Nephron progenitor cell (in vitro differentiated cells): Measurements from ENCODE around the gene LIF.
A peak's percentile ranks its signal among the peaks of the same experiment; 100 is the strongest.
"Not testable (repeated sequence)": the region's sequence is repeated elsewhere in the genome, so short reads cannot be mapped to it uniquely, and the experiment has no call there.

Source experiments
- DNase-seq: peaks from one replicate; pipeline ENCODE4 v3.0.0; 2021
- H3K27ac Mint-ChIP-seq: 2 replicates; pipeline ENCODE4 v1.8.0; 2021; ENCODE audit warnings: mild to moderate bottlenecking, moderate library complexity, mixed read lengths
- H3K27me3 Mint-ChIP-seq: 2 replicates; pipeline ENCODE4 v1.8.0; 2021; ENCODE audit warnings: mild to moderate bottlenecking, low read depth, mixed read lengths; ENCODE audit not compliant: poor library complexity
- H3K36me3 Mint-ChIP-seq: 2 replicates; pipeline ENCODE4 v1.8.0; 2021; ENCODE audit warnings: low read depth, mixed read lengths
- H3K4me1 Mint-ChIP-seq: 2 replicates; pipeline ENCODE4 v1.8.0; 2021; ENCODE audit warnings: mixed read lengths
- H3K4me3 Mint-ChIP-seq: 2 replicates; pipeline ENCODE4 v1.8.0; 2021; ENCODE audit warnings: mild to moderate bottlenecking, moderate library complexity, mixed read lengths
- H3K9me3 Mint-ChIP-seq: 2 replicates; pipeline ENCODE4 v1.8.0; 2021; ENCODE audit warnings: mild to moderate bottlenecking, moderate library complexity, mixed read lengths
- TF ChIP-seq, protein P1 (sequence below): fragments of 200-600 bp; sonication (generic); IDR thresholded peaks from 2 replicates; pipeline ENCODE4 v1.5.0; 2021; ENCODE audit warnings: antibody characterized with exemption

The LIF gene

DNA sequence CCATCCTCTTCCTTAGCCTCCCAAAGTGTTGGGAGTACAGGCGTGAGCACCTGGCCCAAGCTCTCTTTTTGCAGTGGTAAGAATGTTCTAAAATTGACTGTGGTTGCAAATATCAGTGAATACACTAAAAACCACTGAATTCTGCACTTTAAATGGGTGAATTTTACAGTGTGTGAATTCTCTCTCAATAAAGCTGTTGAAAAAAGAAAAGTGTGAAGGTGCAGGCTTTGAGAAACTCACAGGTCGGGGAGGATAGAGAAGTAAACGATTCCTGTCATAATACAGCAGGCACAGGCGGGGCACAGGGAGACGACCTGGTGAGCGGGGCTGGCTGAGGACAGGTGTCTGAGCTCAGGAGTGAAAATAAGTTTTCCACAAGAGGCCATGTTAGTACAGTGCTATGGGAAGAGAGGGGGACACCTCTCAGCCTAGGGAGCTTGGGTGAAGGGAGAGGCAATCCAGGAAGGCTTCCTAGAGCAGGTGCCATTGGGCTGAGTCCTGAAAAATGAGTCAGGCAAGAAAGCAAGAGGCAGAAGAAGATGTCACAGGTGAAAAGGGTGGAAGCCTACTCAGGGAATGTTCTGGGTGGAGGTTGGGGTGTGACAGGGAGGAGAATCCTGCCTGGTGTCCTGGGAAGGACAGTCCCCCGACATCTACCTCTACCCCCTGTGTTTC, 26.1 kb downstream of the LIF start:
- H3K27ac Mint-ChIP-seq, result peak overlapping the region; percentile 14
- peaks cover 32% of the 10 kb centered on the region for H3K27me3 Mint-ChIP-seq
- peaks cover 11% of the 10 kb centered on the region for H3K4me1 Mint-ChIP-seq
- DNase-seq, result no peak
- H3K9me3 Mint-ChIP-seq, result peaks cover 4% of the 10 kb centered on the region
- no peaks in the 10 kb centered on the region for H3K36me3 Mint-ChIP-seq
- TF ChIP-seq, protein P1, sequence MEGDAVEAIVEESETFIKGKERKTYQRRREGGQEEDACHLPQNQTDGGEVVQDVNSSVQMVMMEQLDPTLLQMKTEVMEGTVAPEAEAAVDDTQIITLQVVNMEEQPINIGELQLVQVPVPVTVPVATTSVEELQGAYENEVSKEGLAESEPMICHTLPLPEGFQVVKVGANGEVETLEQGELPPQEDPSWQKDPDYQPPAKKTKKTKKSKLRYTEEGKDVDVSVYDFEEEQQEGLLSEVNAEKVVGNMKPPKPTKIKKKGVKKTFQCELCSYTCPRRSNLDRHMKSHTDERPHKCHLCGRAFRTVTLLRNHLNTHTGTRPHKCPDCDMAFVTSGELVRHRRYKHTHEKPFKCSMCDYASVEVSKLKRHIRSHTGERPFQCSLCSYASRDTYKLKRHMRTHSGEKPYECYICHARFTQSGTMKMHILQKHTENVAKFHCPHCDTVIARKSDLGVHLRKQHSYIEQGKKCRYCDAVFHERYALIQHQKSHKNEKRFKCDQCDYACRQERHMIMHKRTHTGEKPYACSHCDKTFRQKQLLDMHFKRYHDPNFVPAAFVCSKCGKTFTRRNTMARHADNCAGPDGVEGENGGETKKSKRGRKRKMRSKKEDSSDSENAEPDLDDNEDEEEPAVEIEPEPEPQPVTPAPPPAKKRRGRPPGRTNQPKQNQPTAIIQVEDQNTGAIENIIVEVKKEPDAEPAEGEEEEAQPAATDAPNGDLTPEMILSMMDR, result no peak
- no peak overlapping the region for H3K4me3 Mint-ChIP-seq

DNA sequence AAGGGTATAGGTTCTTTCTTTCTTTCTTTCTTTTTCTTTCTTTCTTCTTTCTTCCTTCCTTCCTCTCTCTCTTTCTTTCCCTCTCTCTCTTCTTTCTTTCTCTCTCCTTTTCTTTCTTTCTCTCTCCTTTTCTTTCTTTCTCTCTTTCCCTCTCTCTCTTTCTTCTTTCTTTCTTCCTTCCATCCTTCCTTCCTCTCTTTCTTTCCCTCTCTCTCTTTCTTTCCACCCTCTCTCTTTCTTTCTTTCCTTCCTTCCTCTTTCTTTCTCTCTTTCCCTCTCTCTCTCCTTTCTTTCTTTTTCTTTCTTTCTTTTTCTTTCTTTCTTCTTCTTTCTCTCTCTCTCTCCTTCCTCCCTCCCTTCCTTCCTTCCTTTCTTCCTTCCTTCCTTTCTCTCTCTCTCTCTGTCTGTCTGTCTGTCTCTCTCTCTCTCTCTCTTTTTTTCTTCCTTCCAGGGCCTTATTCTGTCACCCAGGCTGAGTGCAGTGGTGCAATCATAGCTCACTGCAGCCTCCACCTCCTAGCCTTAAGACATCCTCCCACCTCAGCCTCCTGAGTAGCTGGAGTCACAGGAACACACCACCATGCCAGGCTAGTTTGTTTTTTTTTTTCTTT, 26.8 kb downstream of the LIF start:
- Mint-ChIP-seq H3K9me3 (no peaks in the 10 kb centered on the region), H3K4me1 (peaks cover 11% of the 10 kb centered on the region), H3K27me3 (peaks cover 36% of the 10 kb centered on the region), H3K4me3 (no peak overlapping the region), H3K27ac (no peak overlapping the region), H3K36me3 (no peaks in the 10 kb centered on the region)
- no peak for DNase-seq
- TF ChIP-seq, protein P1, result no peak

DNA sequence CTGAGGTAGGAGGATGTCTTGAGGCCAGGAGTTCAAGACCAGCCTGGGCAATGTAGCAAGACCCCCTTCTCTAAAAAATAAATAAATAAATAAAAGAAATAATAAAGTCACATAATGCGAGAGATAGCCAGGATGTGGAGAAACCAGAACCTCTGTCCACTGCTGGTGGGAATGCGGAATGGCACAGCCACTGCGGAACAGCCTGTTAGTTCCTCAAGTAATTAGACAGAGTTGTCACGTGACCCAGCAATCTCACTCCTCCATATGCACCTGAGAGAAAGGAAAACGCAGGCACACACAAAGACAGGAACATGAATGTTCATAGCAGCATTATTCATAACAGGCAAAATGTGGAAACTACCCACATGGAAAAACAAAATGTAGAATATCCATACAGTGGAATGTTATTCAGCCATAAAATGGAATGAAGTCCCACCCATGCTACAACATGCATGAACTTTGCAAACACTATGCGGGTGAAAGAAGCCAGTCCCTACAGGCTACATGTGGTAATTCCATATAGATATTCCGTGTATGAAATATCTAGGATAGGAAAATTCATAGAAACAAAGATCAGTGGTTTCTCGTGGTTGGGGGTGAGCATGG, 27.4 kb downstream of the LIF start:
- no peak for DNase-seq
- H3K4me3 Mint-ChIP-seq, result no peak overlapping the region
- no peaks in the 10 kb centered on the region for H3K9me3 Mint-ChIP-seq
- H3K27me3 Mint-ChIP-seq, result peaks cover 35% of the 10 kb centered on the region
- TF ChIP-seq, protein P1, result no peak
- no peak overlapping the region for H3K27ac Mint-ChIP-seq
- H3K4me1 Mint-ChIP-seq, result peaks cover 11% of the 10 kb centered on the region
- no peaks in the 10 kb centered on the region for H3K36me3 Mint-ChIP-seq

DNA sequence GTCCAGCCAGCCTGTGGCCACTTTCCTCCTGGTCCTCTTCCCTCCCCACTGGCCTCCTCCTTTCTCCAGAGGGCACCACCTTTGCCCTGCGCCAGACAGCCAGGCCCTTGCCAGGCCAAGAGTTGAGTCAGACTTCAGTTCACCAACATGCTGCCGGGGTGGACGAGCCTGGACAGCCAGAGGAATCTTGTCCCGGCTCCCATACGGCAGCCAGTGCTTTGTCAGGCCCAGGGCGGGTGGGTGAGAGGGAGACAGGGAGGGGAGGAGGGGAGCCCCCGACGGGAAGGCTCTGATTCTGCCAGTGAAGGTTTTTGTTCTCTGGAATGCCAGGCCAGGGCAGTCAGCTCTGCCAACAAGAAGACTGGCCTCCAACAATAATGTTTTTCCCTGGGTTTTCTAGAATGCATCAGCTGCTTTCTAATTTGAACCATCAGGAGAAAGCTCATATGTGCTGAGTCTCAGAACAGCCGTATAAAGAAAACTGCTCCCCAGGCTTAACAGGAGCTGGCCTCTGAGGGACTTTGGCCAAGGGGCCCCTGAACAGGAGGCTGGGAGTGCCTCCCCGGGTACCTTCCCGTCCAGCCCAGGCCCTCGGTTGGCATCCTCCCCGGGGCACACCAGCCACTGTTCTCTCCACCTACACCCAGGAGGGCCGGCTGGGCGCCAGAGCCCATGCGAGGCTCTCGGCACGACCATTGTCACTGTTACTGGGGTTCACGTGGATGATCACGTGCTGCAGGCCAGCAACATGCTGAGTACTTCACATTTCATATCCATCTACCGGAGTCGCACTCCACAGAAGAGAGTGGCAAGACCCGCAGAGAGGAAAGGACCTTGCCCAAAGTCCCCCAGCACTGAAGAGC, 28.6 kb downstream of the LIF start:
- H3K4me3 Mint-ChIP-seq, result no peak overlapping the region
- H3K4me1 Mint-ChIP-seq, result peaks cover 4% of the 10 kb centered on the region
- no peak overlapping the region for H3K27ac Mint-ChIP-seq
- TF ChIP-seq, protein P1, result no peak
- H3K36me3 Mint-ChIP-seq, result no peaks in the 10 kb centered on the region
- H3K9me3 Mint-ChIP-seq, result no peaks in the 10 kb centered on the region
- no peak for DNase-seq
- peaks cover 33% of the 10 kb centered on the region for H3K27me3 Mint-ChIP-seq

DNA sequence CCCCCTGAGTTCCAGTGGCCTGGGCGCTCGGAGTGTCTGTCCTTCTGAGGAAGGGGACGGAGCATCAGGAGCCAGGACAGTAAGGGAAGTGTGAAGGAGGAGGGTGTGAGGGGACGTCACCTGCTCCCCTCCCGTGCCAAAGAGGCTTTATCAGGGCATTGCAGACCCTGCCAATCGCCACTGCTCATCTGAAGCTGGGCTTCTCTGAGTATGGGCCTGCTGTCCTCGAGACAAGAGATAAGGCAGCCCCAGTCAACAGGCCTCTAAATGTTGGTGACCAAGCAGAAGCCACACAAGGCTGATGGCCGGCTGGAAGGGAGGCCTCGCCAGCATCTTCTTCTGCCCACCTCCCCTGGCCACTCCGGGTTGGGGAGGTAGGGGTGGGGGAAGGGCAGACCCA, 29.8 kb downstream of the LIF start:
- no peak overlapping the region for H3K4me3 Mint-ChIP-seq
- DNase-seq, result no peak
- H3K27me3 Mint-ChIP-seq, result peaks cover 29% of the 10 kb centered on the region
- H3K36me3 Mint-ChIP-seq, result no peaks in the 10 kb centered on the region
- no peaks in the 10 kb centered on the region for H3K4me1 Mint-ChIP-seq
- no peak overlapping the region for H3K27ac Mint-ChIP-seq
- no peaks in the 10 kb centered on the region for H3K9me3 Mint-ChIP-seq
- TF ChIP-seq, protein P1, result no peak

DNA sequence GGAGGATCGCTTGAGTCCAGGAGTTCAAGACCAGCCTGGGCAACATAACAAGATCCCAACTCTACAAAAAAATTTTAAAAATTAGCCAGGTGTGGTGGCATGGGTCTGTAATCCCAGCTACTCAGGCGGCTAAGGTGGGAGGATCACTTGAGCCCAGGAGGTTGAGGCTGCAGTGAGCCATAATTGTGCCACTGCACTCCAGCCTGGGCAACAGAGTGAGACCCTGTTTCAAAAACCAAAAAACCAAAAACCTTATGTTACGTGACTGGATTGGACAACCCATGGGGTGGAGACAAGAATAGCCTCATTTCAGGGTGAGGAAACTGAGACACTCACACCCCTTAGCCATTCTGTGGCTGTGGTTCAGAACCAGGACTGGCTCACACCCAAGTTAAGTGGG, 30.3 kb downstream of the LIF start:
- not testable (repeated sequence) for H3K9me3 Mint-ChIP-seq, H3K4me3 Mint-ChIP-seq, H3K36me3 Mint-ChIP-seq, DNase-seq, H3K27ac Mint-ChIP-seq, H3K4me1 Mint-ChIP-seq
- peaks cover 33% of the 10 kb centered on the region for H3K27me3 Mint-ChIP-seq
